PC-9 (cell line): ENCODE data around the gene FAM53A. TPM values are rescaled to one million over a fixed set of nuclear protein-coding genes. Genes with fewer than 3 reads are reported as not detected.

Experiments used
- BruUV-seq: library from RNA; stranded (reverse); fragments of 400-500 nt; replicated peaks from 2 replicates; lab custom pipeline; 2021; lab: Mats Ljungman, UMichigan
- CTCF ChIA-PET: fragments of 300-600 bp; sonication (Branson Sonifier 250); formaldehyde crosslinking; loops from one replicate; lab custom pipeline; 2022; ENCODE audit warnings: antibody characterized with exemption; lab: Charles Lee
- POLR2A ChIA-PET: fragments of 300-600 bp; sonication (Branson Sonifier 250); formaldehyde crosslinking; loops from one replicate; lab custom pipeline; 2022; ENCODE audit warnings: antibody characterized with exemption; ENCODE audit not compliant: unreplicated experiment; lab: Charles Lee
- DNase-seq, 2 experiments: peaks; one replicate each; pipeline versions ENCODE4 v3.0.0 to v3.0.0-alpha.2; 2015 to 2022; ENCODE audit warnings: mixed read lengths in 1 of 2
- H2AFZ ChIP-seq: fragments of 200-600 bp; sonication (generic); 2 replicates; pipeline ENCODE4 v1.8.1; 2017; ENCODE audit warnings: antibody characterized with exemption
- H3F3A ChIP-seq: fragments of 200-600 bp; sonication (generic); 2 replicates; pipeline ENCODE4 v1.8.1; 2017; ENCODE audit warnings: antibody characterized with exemption, mild to moderate bottlenecking, low read depth; ENCODE audit not compliant: insufficient read depth
- H3K27ac ChIP-seq: fragments of 200-600 bp; sonication (generic); 2 replicates; pipeline ENCODE4 v1.6.1; 2016; ENCODE audit warnings: mixed run types
- H3K27me3 ChIP-seq: fragments of 200-600 bp; sonication (generic); 2 replicates; pipeline ENCODE4 v1.6.1; 2016; ENCODE audit warnings: low read depth, mixed run types; ENCODE audit not compliant: insufficient read depth
- H3K36me3 ChIP-seq: fragments of 200-600 bp; sonication (generic); 2 replicates; pipeline ENCODE4 v1.6.1; 2016; ENCODE audit warnings: low read depth, mixed run types
- H3K4me1 ChIP-seq: fragments of 200-600 bp; sonication (generic); replicated peaks from 2 replicates; pipeline ENCODE4 v1.6.1; 2016; ENCODE audit warnings: mixed run types; ENCODE audit not compliant: insufficient read depth
- H3K4me2 ChIP-seq: fragments of 200-600 bp; sonication (generic); 2 replicates; pipeline ENCODE4 v1.6.1; 2017; ENCODE audit warnings: mixed run types
- H3K4me3 ChIP-seq: fragments of 200-600 bp; sonication (generic); 2 replicates; pipeline ENCODE4 v1.6.1; 2016; ENCODE audit warnings: mixed run types
- H3K79me2 ChIP-seq: fragments of 200-600 bp; sonication (generic); 2 replicates; pipeline ENCODE4 v1.6.1; 2017; ENCODE audit warnings: low read depth, mixed run types
- H3K9me2 ChIP-seq: fragments of 200-600 bp; sonication (generic); 2 replicates; pipeline ENCODE4 v1.8.1; 2017; ENCODE audit warnings: mild to moderate bottlenecking; ENCODE audit not compliant: insufficient read depth
- H3K9me3 ChIP-seq: fragments of 200-600 bp; sonication (generic); 2 replicates; pipeline ENCODE4 v1.8.1; 2016; ENCODE audit warnings: low read depth; ENCODE audit not compliant: insufficient read depth
- H4K20me1 ChIP-seq: fragments of 200-600 bp; sonication (generic); 2 replicates; pipeline ENCODE4 v1.8.1; 2017; ENCODE audit not compliant: insufficient read depth
- EZH2 ChIP-seq: fragments of 200-600 bp; sonication (generic); IDR thresholded peaks from 2 replicates; pipeline ENCODE4 v1.8.0; 2017; ENCODE audit warnings: antibody characterized with exemption, low read depth
- intact Hi-C: fragments of 100-400 bp; cut with micrococcal nuclease; formaldehyde crosslinking; loops from one replicate; pipeline ENCODE4 v1.10.0; 2022; ENCODE audit not compliant: unreplicated experiment
- total RNA-seq: library from RNA; stranded (reverse); gene quantifications from 2 replicates; pipeline ENCODE4 v1.2.3, GENCODE V29; 2021
- TF ChIP-seq, protein P1 (sequence below): fragments of 200-600 bp; sonication (generic); conservative IDR thresholded peaks from 2 replicates; pipeline ENCODE4 v1.6.1; 2017; ENCODE audit warnings: mixed run types, antibody characterized with exemption, mild to moderate bottlenecking, moderate library complexity

Gene FAM53A
- total RNA-seq, 1 experiment from 2014 or later, result 4.0 TPM

GRCh38 chr4:1683261-1683735, 815 bp downstream of the FAM53A start:
- 0 out of 2 replicates have a peak, but pooled peaks cover 5% of the 10 kb centered on the region for H3K4me1 ChIP-seq
- ChIA-PET POLR2A (no interaction called here), CTCF (no interaction called here)
- no peak overlapping the region for H3K27ac ChIP-seq
- intact Hi-C loops, result no loop called here
- no TSS peak for BruUV-seq
- no peaks in the 10 kb centered on the region for H3K36me3 ChIP-seq
- H3K9me2 ChIP-seq, result no peaks in the 10 kb centered on the region
- H3K4me3 ChIP-seq, result peak overlapping the region; percentile 62; the same call in 1 of the 2 replicates
- no peaks in the 10 kb centered on the region for H3K79me2 ChIP-seq
- peak; percentile 7 to 53 for DNase-seq
- peak overlapping the region; percentile 69 for H2AFZ ChIP-seq
- no peak for TF ChIP-seq EZH2
- TF ChIP-seq, protein P1, sequence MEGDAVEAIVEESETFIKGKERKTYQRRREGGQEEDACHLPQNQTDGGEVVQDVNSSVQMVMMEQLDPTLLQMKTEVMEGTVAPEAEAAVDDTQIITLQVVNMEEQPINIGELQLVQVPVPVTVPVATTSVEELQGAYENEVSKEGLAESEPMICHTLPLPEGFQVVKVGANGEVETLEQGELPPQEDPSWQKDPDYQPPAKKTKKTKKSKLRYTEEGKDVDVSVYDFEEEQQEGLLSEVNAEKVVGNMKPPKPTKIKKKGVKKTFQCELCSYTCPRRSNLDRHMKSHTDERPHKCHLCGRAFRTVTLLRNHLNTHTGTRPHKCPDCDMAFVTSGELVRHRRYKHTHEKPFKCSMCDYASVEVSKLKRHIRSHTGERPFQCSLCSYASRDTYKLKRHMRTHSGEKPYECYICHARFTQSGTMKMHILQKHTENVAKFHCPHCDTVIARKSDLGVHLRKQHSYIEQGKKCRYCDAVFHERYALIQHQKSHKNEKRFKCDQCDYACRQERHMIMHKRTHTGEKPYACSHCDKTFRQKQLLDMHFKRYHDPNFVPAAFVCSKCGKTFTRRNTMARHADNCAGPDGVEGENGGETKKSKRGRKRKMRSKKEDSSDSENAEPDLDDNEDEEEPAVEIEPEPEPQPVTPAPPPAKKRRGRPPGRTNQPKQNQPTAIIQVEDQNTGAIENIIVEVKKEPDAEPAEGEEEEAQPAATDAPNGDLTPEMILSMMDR, result no peak
- H3F3A ChIP-seq, result peaks cover 34% of the 10 kb centered on the region
- peak overlapping the region; percentile 74 for H3K4me2 ChIP-seq
- no peaks in the 10 kb centered on the region for H3K9me3 ChIP-seq
- H3K27me3 ChIP-seq, result no peaks in the 10 kb centered on the region
- no peaks in the 10 kb centered on the region for H4K20me1 ChIP-seq

DNA sequence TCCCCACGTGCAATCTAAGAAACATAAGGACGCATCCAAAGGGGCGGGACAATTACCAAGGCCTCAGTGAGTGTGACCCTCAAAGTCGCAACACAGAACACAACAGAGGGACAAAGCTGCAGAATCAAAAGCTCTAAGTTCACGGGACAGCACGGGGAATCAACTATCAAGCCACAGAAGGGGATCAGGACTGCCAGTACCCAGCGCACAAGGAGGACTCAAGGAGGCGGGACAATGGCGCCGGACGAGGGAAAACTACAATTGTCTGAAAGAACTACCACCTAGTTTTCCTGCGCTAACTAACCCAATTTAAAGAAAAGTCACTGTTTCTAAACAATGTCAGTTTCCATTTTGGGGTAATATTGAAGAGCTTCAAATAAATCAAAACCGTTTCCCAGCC, 1.3 kb downstream of the FAM53A start:
- Histone ChIP-seq H3K9me2 (no peaks in the 10 kb centered on the region), H4K20me1 (no peaks in the 10 kb centered on the region), H3F3A (peaks cover 34% of the 10 kb centered on the region), H3K27me3 (no peaks in the 10 kb centered on the region), H3K4me3 (peak overlapping the region; percentile 62; the same call in 1 of the 2 replicates), H2AFZ (0 out of 2 replicates have a peak overlapping the region, but pooled peaks have one; percentile 69), H3K9me3 (no peaks in the 10 kb centered on the region), H3K36me3 (no peaks in the 10 kb centered on the region), H3K4me2 (peak overlapping the region; percentile 74), H3K27ac (no peak overlapping the region), H3K79me2 (no peaks in the 10 kb centered on the region), H3K4me1 (0 out of 2 replicates have a peak, but pooled peaks cover 5% of the 10 kb centered on the region)
- TF ChIP-seq EZH2, result no peak
- TF ChIP-seq, protein P1, result no peak
- BruUV-seq, result no TSS peak
- intact Hi-C loops, result no loop called here
- POLR2A ChIA-PET, result no interaction called here
- CTCF ChIA-PET, result no interaction called here
- no peak for DNase-seq

GRCh38 chr4:1678244-1678643, 5.9 kb downstream of the FAM53A start:
- intact Hi-C loops, result no loop called here
- DNase-seq, result no peak
- Histone ChIP-seq H3F3A (peaks cover 13% of the 10 kb centered on the region), H3K9me2 (no peaks in the 10 kb centered on the region), H3K9me3 (no peaks in the 10 kb centered on the region), H4K20me1 (no peaks in the 10 kb centered on the region), H3K4me1 (0 out of 2 replicates have a peak, but pooled peaks cover 4% of the 10 kb centered on the region), H3K27ac (no peak overlapping the region), H3K4me3 (no peak overlapping the region), H3K27me3 (peaks cover 6% of the 10 kb centered on the region; the same call in 1 of the 2 replicates), H3K4me2 (no peak overlapping the region), H2AFZ (no peak overlapping the region), H3K36me3 (no peaks in the 10 kb centered on the region), H3K79me2 (no peaks in the 10 kb centered on the region)
- TF ChIP-seq, protein P1, result no peak
- TF ChIP-seq EZH2, result no peak
- BruUV-seq, result no TSS peak
- CTCF ChIA-PET, result no interaction called here
- POLR2A ChIA-PET, result no interaction called here
